ENCODE measurements around the gene ADGRF1.

ADGRF1 gene

DNA sequence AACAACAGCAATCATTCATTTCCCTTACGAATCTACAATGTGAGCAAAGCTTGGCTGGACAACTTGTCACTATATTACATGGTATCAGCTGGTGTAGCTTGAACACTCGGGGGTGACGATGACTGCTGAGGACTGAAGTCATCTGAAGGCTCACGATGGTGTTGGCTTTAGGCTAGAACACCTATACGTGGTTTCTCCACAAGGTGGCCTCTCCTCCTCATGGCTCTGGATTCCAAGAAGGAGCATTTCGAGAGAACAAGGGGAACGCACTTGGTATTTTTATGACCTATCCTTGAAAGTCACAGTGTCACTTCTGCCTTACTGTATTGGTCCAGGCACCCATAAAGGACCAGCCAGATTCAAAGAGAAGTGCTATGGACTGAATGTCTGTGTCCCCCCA lies 37.5 kb upstream of the ADGRF1 start:
- no peak overlapping the region for H3K4me3 ChIP-seq (ENCODE audit: low read depth, low read length)
- TF ChIP-seq, protein P1, sequence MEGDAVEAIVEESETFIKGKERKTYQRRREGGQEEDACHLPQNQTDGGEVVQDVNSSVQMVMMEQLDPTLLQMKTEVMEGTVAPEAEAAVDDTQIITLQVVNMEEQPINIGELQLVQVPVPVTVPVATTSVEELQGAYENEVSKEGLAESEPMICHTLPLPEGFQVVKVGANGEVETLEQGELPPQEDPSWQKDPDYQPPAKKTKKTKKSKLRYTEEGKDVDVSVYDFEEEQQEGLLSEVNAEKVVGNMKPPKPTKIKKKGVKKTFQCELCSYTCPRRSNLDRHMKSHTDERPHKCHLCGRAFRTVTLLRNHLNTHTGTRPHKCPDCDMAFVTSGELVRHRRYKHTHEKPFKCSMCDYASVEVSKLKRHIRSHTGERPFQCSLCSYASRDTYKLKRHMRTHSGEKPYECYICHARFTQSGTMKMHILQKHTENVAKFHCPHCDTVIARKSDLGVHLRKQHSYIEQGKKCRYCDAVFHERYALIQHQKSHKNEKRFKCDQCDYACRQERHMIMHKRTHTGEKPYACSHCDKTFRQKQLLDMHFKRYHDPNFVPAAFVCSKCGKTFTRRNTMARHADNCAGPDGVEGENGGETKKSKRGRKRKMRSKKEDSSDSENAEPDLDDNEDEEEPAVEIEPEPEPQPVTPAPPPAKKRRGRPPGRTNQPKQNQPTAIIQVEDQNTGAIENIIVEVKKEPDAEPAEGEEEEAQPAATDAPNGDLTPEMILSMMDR (IDR thresholded peaks at IDR 0.05; ENCODE audit: low read depth, low read length, missing control alignments): peak; percentile 24
- DNase-seq (ENCODE audit: low read depth): no peak

DNA sequence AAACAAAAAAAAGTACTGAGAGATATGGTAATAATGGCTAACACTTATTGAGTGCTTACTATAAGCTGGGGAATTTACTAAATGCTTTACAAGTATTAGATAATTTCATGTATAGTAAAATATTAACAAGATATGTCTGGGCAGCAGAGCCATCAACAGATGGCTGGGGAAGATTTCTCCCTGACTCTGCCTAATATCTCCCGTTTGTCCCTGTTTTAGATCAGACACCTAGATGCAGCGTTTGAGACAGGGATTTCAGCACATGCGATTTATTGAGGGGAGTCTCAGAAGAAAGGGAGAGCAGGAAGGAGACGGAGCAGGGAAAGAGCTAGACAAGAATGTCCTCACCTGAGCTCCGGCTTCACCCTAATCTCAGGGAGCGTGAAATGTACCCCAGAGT lies 36.9 kb upstream of the ADGRF1 start:
- no peak overlapping the region for H3K4me3 ChIP-seq (ENCODE audit: low read depth, low read length)
- TF ChIP-seq, protein P1 (IDR thresholded peaks at IDR 0.05; ENCODE audit: low read depth, low read length, missing control alignments): no peak
- no peak for DNase-seq (ENCODE audit: low read depth)

DNA sequence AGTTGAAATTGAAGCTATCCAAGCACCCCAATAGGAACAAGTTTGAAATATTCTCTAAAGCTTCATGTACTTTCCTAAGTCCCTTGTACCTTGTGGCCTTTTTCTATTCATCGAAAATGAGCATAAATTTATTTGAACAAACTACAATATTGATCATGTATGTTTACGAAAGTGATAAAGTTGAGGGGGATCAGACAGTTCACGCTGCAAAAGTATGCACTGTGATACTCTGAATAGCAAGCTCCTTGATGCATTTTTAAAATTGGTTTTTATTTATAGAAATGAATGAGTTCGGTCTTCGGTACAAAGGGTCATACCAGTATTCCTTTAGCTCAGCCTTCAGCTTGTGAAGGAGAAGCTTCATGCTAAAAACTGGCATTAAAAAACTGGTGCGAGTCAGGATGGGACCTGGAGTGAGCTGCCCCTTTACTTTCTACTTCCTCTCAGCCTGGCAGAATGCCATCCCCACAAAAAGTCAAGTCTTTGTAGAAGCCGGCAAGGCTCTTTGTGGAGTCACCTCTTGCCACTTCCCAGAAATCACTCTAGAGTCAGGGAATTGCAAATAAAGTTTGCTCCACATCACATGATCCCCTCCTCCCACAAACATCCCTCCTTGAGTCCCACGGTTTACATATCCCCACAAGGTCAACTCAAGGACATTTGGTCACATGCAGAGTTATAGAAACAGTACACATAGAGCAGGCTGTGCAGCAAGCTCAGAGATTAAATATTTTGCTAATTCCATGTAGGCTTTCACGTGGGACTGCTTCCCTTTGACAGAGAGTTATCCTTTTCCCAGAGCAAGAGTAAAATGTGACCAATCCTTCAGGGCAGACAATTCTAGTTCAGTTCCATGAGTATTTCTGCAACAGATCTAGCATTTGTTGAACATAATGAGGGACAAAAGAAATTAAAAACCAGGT lies 34.6 kb upstream of the ADGRF1 start:
- no peak for DNase-seq (ENCODE audit: low read depth)
- no peak overlapping the region for H3K4me3 ChIP-seq (ENCODE audit: low read depth, low read length)
- TF ChIP-seq, protein P1 (IDR thresholded peaks at IDR 0.05; ENCODE audit: low read depth, low read length, missing control alignments): no peak

DNA sequence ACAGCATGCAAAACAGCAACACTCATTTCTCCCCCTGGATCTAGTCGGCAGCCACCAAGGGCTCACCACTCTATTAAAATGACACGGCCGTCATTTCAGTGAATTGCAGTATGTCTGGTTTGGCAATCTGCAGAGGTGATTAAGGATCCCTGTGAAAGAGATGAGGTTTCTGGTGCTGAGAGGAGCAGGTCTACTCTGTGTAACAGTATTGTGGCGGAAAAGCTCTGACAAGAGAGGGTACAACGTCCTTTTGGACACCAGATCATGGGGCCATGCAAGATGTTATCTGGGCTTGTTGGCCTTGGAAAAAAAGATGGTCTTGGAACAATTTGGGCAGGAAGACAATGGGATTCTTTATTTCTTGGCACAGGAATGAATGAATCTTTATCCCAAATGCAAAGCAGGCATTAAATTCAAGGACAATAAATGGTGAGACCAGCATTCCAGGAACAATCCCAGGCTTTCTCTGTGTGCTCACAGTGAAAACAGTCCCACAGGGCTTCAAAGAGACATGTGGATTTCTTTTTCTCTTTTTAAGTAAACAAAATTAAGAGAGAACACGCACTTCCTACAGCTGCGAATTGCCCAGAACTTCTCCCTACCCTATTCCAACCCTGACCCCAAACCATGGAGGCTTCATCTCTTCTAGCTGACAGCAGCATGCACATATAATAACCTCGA lies 33.7 kb upstream of the ADGRF1 start:
- TF ChIP-seq, protein P1 (IDR thresholded peaks at IDR 0.05; ENCODE audit: low read depth, low read length, missing control alignments): no peak
- no peak for DNase-seq (ENCODE audit: low read depth)
- no peak overlapping the region for H3K4me3 ChIP-seq (ENCODE audit: low read depth, low read length)

DNA sequence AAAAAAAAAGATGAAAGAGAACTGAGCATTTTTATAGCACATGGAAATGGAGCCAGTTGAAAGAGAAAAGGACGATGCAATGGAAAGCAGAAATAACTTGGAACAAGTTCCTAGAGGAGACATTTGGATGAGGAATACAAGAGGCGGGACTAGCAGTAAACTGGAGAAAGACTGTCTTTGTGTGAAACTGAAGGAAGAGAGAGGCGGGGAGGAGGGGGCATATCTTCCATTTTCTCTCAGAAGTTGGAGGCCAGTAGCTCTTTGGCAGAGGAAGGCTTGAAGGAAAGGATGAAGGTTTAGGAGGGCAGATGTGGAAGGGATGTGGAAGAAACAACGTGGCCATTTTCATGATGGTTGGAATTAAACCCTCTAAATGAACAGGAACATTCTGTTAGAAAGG lies 33.0 kb upstream of the ADGRF1 start:
- DNase-seq (ENCODE audit: low read depth): no peak
- no peak overlapping the region for H3K4me3 ChIP-seq (ENCODE audit: low read depth, low read length)
- TF ChIP-seq, protein P1 (IDR thresholded peaks at IDR 0.05; ENCODE audit: low read depth, low read length, missing control alignments): no peak

DNA sequence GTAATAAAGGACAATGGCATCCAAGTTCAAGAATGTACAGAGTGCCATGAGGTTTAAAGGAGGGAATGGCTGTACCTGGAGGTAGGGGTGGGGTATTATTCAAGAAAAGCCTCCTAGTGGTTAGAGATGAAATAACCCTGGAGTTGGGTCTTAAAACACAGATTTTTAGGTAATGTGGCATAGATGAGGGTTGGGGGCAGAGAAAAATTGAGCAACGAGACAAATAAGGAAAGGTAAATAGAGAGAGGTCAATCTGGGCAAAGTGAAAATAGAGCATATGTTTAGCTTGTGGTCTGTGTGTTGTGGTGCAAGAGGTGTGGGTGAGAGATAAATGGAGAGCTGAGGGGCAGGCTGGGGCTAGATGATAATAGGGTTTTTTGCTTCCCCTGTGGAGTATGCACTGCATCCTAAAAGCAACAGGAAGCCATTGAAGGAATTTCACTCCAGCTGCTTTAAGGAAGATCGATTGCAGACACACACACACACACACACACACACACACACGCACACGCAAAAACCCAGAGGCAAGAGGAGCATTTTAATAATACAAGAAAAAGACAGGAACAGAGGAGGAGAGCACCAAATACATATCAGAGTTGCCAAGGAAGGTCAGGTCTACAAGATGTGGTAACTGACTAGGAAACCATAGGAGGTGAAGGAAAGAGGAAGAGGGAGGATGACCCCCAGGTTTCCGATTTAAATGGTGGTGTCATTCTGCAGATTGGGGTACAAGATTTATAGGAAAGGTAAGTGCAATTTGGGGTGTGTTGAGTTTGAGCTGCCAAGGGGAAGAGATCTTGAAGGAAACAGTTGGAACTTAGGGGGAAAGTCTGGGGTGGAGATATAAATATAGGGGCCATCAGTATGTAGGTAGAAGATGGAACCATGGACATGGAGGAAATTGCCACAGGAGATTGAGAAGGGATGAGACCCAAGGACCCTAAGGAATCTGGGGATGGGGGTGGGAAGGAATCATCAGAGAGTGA lies 31.3 kb upstream of the ADGRF1 start:
- DNase-seq (ENCODE audit: low read depth): no peak
- TF ChIP-seq, protein P1 (IDR thresholded peaks at IDR 0.05; ENCODE audit: low read depth, low read length, missing control alignments): peak; percentile 42
- H3K4me3 ChIP-seq (ENCODE audit: low read depth, low read length): no peak overlapping the region

All from GM12864 (cell line).